Lung microvascular endothelial cell (primary cell): ENCODE data around the gene APLP2. TPM values are rescaled to one million over a fixed set of nuclear protein-coding genes. Genes with fewer than 3 reads are reported as not detected.
"Not testable (repeated sequence)": the region's sequence is repeated elsewhere in the genome, so short reads cannot be mapped to it uniquely, and the experiment has no call there.

ENCODE experiments used
- DNase-seq, 2 donors: peaks; one replicate each; pipeline versions ENCODE4 v3.0.0 to v3.0.0-alpha.2; 2010; ENCODE audit warnings: low read depth in 2 of 2
- total RNA-seq: library from RNA; depleted of rRNA; stranded (reverse); fragments of >200 nt; gene quantifications from 2 replicates; pipeline ENCODE4 v1.2.1, GENCODE V29; 2014

Gene APLP2
- total RNA-seq, 1 donor from 2014 or later: 1,111 TPM

DNA sequence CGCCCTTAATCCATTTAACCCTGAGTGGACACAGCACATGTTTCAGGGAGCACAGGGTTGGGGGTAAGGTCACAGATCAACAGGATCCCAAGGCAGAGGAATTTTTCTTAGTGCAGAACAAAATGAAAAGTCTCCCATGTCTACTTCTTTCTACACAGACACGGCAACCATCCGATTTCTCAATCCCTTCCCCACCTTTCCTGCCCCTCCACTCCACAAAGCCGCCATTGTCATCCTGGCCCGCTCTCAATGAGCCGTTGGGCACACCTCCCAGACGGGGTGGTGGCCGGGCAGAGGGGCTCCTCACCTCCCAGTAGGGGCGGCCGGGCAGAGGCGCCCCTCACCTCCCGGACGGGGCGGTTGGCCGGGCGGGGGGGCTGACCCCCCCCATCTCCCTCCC, 20.8 kb downstream of the APLP2 start:
- not testable (repeated sequence) for DNase-seq

DNA sequence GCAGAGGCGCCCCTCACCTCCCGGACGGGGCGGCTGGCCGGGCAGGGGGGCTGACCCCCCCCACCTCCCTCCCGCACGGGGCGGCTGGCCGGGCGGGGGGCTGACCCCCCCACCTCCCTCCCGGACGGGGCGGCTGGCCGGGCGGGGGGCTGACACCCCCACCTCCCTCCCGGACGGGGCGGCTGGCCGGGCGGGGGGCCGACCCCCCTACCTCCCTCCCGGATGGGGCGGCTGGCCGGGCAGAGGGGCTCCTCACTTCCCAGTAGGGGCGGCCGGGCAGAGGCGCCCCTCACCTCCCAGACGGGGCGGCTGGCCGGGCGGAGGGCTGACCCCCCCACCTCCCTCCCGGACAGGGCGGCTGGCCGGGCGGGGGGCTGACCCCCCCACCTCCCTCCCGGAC, 21.5 kb downstream of the APLP2 start:
- not testable (repeated sequence) for DNase-seq

DNA sequence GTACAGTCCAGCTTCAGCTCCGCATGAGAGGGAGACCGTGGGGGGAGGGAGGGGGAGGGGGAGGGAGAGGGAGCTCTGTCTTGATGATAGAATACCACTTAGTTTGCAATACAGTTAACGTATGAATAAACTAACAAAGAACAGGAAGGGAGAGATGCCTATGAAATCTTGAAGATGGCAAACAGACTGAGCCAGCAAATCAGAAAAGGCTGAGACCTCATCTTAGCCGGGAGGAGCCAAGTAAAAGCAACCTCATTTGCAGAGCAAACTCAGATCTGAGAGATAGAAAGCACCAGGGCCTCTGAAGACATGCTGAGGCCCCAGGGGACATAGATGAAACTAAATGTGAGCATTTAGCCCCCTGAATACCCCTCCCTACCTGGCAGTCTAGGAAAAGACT, 23.0 kb downstream of the APLP2 start:
- DNase-seq: no peak

DNA sequence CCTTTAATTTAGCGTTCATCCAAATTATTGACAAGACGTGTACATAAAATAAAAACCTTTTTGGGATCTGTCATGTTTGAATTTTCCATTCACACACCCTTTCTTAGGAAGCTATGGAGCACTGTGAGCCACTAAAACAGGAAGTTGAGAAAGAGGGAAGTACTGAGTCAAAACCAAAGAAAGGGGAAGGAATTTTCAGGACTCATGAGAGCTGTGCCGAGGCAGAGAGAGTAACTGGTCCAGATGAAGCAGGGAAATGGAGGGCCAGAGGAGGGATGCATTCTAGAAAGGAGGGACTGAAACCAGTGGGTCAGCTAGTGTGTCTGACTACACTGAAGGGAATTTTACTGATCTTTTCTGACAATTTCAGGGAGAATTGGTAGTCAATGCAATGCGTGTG, 24.9 kb downstream of the APLP2 start:
- DNase-seq: peak in 1 of 2 donors; percentile 26

- no peak for DNase-seq
Observed at GRCh38 chr11:130095326-130095725, 25.6 kb downstream of the APLP2 start.

- no peak for DNase-seq
Observed at GRCh38 chr11:130096042-130096441, 26.3 kb downstream of the APLP2 start.

GRCh38 chr11:130096823-130097222, 27.1 kb downstream of the APLP2 start:
- no peak for DNase-seq

GRCh38 chr11:130097285-130097684, 27.6 kb downstream of the APLP2 start:
- no peak for DNase-seq

- peak in 1 of 2 donors; percentile 51 for DNase-seq
Observed at GRCh38 chr11:130099356-130099755, 29.7 kb downstream of the APLP2 start.

DNA sequence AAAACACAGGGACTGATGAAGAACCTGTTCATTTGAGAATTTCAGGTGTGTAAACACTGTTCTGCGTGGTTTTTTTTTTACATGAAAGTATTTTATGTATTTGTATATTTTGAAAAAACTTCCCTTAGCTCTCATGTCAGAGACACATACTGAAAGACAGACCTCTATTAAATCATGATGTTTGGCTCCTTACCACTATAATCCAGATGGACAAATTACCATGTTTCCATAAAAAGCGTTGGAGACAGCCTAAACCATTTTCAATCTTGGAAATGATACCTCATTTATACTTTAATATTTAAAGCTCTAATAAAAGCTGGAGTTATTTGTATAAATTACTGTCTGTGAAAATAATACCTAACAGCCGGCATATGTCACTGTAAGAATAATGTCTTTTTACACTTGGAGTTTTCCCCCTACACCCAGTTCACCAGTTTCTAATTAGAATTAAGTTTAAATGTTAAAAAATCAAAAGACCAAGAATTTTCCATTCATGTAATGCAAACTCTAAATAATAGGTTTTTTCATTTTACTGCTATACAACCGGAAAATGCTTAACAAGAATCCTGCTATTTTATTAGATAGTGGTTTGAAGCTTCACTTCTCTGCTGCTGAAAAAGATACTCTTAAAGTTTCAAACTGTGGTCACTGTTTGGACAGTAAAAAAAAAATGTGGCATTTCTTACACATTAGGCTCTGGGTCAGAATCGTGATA, 30.8 kb downstream of the APLP2 start:
- DNase-seq: no peak

GRCh38 chr11:130101661-130102060, 32.0 kb downstream of the APLP2 start:
- DNase-seq: peak in 1 of 2 donors; percentile 47

DNA sequence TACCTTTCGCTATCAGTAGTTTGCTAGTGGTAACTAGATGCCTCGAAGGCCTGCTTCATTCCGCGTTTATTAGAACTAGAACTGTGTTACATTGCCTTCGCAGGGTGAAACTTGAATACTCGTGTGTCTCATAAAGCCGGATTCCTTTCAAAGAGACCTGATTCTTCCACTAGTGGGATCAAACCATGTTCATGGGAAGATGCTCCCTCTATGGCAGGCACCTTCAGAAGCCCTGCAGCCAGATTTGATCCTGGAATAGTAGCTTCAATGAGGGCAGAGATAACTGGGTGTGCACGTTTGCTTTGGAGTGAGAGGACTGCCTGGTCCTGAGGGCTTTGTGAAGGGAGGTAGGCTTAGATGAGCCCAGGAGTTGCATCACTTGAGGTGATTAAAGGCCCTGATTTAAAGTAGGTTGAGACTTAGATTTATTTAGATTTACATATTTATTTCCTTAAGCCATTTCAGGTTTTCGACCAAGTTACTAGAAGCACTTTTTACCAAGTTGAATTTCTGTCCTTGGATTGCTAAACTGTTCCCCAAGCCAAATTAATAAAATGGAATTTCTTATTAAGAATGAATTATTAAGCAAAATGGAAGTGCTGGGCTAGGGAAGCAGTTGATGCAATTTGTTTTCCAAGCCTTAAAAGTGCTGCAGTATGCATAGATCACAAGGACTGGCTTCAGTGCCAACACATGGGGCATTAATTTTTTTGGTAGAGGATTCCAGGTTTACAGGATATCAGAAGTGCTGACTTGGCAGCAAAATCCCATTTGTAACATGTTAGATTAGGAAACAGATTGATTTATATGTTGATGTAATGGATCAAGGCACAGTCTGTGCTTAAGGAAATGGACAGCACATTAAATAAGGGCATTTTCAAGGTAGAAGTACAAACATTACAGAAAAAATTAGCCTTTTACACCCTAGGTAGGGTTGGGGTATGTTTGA, 32.9 kb downstream of the APLP2 start:
- DNase-seq: peak in 1 of 2 donors; percentile 44

- DNase-seq: peak in 1 of 2 donors; percentile 82
Observed at GRCh38 chr11:130103296-130103814, 33.7 kb downstream of the APLP2 start.

DNA sequence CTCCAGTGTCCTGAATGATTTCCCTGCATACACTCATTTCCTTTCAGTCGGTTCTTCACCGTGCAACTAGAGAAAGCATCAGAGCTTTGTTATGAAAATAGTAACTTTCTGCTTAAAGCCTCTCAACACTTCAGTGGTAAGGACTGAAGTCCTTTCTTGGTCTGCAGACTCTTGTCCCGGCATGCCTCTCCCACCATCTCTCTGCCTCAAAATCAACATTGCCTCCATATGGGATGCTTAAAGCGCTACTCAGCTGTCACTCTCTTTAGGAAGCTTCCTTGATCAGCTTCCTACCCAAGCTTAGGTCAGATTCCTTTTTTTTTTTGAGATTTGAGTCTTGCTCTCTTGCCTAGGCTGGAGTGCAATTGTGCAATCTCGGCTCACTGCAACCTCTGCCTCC, 36.7 kb downstream of the APLP2 start:
- DNase-seq: peak in 1 of 2 donors; percentile 28

DNA sequence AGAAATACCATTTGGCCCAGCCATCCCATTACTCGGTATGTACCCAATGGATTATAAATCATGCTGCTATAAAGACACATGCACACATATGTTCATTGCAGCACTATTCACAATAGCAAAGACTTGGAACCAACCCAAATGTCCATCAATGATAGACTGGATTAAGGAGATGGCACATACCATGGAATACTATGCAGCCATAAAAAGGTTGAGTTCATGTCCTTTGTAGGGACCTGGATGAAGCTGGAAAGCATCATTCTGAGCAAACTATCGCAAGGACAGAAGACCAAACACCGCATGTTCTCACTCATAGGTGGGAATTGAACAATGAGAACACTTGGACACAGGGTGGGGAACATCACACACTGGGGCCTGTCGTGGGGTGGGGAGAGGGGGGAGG, 39.0 kb downstream of the APLP2 start:
- not testable (repeated sequence) for DNase-seq

- DNase-seq: no peak
Observed at GRCh38 chr11:130109386-130109785, 39.7 kb downstream of the APLP2 start.

DNA sequence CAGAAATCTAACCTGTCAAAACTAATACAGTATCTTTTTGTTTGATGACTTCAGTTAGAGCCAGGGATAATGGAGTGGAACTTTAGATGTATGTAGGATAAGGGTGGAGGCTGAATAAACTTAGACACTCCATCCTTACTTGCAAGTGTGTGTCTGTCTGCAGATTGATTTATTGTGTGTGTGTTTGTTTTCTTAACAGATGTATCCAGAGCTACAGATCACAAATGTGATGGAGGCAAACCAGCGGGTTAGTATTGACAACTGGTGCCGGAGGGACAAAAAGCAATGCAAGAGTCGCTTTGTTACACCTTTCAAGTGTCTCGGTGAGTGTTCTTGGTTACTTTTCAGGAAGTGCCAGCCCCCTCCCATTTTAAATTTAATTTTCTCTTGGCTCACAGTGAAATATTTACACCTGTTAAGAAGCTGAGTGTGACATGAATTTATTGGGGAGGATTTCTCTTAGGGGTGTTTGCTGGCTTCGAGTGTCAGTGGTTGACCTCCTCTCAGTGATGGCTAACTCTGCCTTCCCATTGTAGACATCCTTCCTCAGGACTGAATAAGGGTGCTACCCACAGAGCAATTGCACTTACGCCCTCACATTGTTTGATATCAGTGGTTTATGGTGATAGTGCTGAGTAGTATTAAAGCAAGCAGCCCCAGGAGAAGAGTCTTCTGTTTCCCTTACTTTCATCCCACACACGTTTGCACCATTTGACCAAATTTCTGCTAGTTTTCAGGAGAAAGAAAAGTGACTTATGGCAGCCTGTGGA, 40.8 kb downstream of the APLP2 start:
- DNase-seq: no peak

DNA sequence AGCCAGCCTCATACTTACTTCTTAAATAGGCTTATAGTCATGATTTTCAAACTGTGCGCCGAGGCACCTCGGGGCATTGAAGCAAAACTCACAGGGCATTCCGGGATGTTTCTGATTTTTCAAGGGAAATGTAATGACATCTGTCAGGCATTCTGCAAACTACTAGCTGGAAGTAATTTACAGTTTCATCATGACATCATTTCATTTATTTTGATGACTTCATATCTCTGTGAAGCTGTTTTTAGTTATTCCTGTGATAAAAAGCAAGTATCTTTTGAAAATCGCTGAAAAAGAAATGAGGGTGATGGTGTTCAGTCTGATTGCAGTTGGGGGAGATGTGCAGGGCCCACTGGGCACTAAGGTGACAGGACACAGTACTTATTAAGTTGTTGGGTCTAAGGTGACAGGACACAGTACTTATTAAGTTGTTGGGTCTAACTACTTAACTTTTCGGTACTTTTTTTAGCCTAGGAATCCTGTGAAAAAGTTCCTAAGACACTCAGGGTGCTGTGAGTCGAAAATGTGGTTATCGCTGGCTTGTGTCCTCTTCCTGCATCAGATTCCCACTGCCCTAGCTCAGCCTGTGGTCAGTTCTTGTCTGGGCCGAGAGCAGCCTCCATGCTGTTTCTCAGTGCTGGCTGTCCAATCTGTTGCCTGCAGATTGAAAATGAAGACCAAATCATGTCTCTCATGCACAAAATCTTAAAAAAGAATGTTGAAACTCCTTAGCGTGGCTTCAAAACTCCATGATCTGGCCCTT, 42.6 kb downstream of the APLP2 start:
- no peak for DNase-seq

GRCh38 chr11:130114281-130114680, 44.6 kb downstream of the APLP2 start:
- no peak for DNase-seq

DNA sequence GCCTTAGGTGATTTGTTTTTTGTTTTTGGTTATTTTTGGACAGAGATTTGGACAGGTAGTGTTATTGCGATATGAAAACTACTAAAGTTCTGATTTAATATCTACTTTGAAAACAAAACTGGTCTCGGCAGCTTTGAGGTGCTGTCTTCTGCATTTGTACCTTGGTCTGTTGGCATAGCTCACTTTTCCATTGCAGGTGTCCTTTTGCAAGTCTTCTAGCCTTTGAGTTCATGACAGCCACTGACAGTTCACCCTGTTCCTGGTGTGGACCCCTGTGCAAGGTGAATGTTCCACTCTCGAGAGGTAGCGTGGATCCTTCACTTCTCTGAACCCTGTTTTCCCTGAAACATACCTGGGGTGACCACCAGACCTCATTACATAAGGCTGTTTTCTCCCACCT, 45.0 kb downstream of the APLP2 start:
- DNase-seq: no peak

- peak; percentile 43 to 66 for DNase-seq
Observed at GRCh38 chr11:130115218-130115617, 45.5 kb downstream of the APLP2 start.
